Right renal cortex interstitium (tissue), 3 donors: Measurements from ENCODE around the gene AVPI1. TPM values are rescaled to one million over a fixed set of nuclear protein-coding genes. Genes with fewer than 3 reads are reported as not detected.
"Not testable (repeated sequence)": the region's sequence is repeated elsewhere in the genome, so short reads cannot be mapped to it uniquely, and the experiment has no call there.

ENCODE experiments used
- DNase-seq, 3 donors: peaks; one replicate each; pipeline ENCODE4 v3.0.0-alpha.2; 2013; ENCODE audit warnings: low read depth in 3 of 3, low spot score in 2 of 3
- polyA plus RNA-seq, 3 donors: library from polyadenylated mRNA; unstranded; fragments of 120-200 nt; gene quantifications; one replicate each; pipeline ENCODE4 v1.2.1, GENCODE V29; 2013; ENCODE audit not compliant: insufficient read length in 3 of 3

Gene AVPI1
- polyA plus RNA-seq, 3 donors = 4.1 to 4.7 (median 4.4) TPM

- not testable (repeated sequence) for DNase-seq
Measured at GRCh38 chr10:97642471-97643159, 44.4 kb downstream of the AVPI1 start.

GRCh38 chr10:97640868-97641811, 45.9 kb downstream of the AVPI1 start:
- DNase-seq = no peak

GRCh38 chr10:97640174-97640867, 46.7 kb downstream of the AVPI1 start, which contains the start of gene PI4K2A:
PI4K2A (plus strand) TSS chr10:97640671; CDS start chr10:97640743, 72 bp downstream.
- DNase-seq = peak; percentile 97 to 99 (median 98)

GRCh38 chr10:97639090-97639489, 48.0 kb downstream of the AVPI1 start:
- DNase-seq = not testable (repeated sequence)

- DNase-seq = no peak
Measured at GRCh38 chr10:97635577-97635976, 51.5 kb downstream of the AVPI1 start.

GRCh38 chr10:97633921-97634320, 53.1 kb downstream of the AVPI1 start:
- no peak for DNase-seq

- DNase-seq = peak; percentile 89 to 95 (median 92)
Measured at GRCh38 chr10:97632949-97633884, 53.8 kb downstream of the AVPI1 start, which contains the start of gene MORN4. MORN4 (minus strand) TSS chr10:97633500; CDS start chr10:97619653, 13,847 bp downstream.

- DNase-seq = no peak
Measured at GRCh38 chr10:97631098-97631497, 55.9 kb downstream of the AVPI1 start.

- no peak for DNase-seq
Measured at GRCh38 chr10:97629289-97629688, 57.8 kb downstream of the AVPI1 start.

- no peak for DNase-seq
Measured at GRCh38 chr10:97628228-97628627, 58.8 kb downstream of the AVPI1 start.

- no peak for DNase-seq
Measured at GRCh38 chr10:97627731-97628130, 59.3 kb downstream of the AVPI1 start.

Other genes starting within 250 kb of the AVPI1 start
- gene EXOSC1, start 241.2 kb downstream of the AVPI1 start, polyA plus RNA-seq = 10 to 100 TPM; 31.8 to 39.7 (median 34.4) TPM
- gene ZDHHC16, start 241.1 kb downstream of the AVPI1 start, polyA plus RNA-seq = 10 to 100 TPM; 33.9 to 39.8 (median 37.5) TPM
- 10 to 100 TPM; 82.2 to 94.1 (median 84.4) TPM for gene MMS19, start 188.8 kb downstream of the AVPI1 start, polyA plus RNA-seq
- gene UBTD1, start 188.3 kb downstream of the AVPI1 start, polyA plus RNA-seq = 1 to 10 TPM; 6.6 to 8.8 (median 7.0) TPM
- gene ANKRD2, start 114.5 kb downstream of the AVPI1 start, polyA plus RNA-seq = under 1 TPM; 0.22 to 0.54 (median 0.40) TPM
- gene HOGA1, start 102.9 kb downstream of the AVPI1 start, polyA plus RNA-seq = 10 to 100 TPM; 35.9 to 47.1 (median 45.2) TPM
- under 1 TPM; 0.28 to 0.35 (median 0.33) TPM for gene C10orf62, start 97.5 kb downstream of the AVPI1 start, polyA plus RNA-seq
- gene MORN4, start 53.7 kb downstream of the AVPI1 start, polyA plus RNA-seq = 10 to 100 TPM; 20.3 to 24.2 (median 24.0) TPM
- gene PI4K2A, start 46.6 kb downstream of the AVPI1 start, polyA plus RNA-seq = 10 to 100 TPM; 20.3 to 22.0 (median 20.3) TPM
- 10 to 100 TPM; 43.2 to 46.2 (median 44.4) TPM for gene MARVELD1, start 26.5 kb upstream of the AVPI1 start, polyA plus RNA-seq
- gene ZFYVE27, start 49.9 kb upstream of the AVPI1 start, polyA plus RNA-seq = 10 to 100 TPM; 21.4 to 22.6 (median 22.6) TPM
- under 1 TPM; 0.07 to 0.16 (median 0.08) TPM for gene SFRP5, start 84.8 kb upstream of the AVPI1 start, polyA plus RNA-seq
- under 1 TPM; 0.42 to 0.51 (median 0.50) TPM for gene GOLGA7B, start 162.6 kb upstream of the AVPI1 start, polyA plus RNA-seq